Activated T-helper 1 cell treated with anti-CD3 and anti-CD28 coated beads, Interleukin-12 subunit alpha, Interleukin-12 subunit beta, Interleukin-2, Interleukin-4 antibody, amounts not matched to agents 30 ng/mL and 10 ng/mL and 1 ng/mL, durations not matched to agents 14 hours and 24 hours and 36 hours (primary cell): ENCODE measurements around the gene RNF186. TPM values are rescaled to one million over a fixed set of nuclear protein-coding genes. Genes with fewer than 3 reads are reported as not detected.
"Not testable (repeated sequence)": the region's sequence is repeated elsewhere in the genome, so short reads cannot be mapped to it uniquely, and the experiment has no call there.

Experiments
- DNase-seq: peaks from one replicate; pipeline ENCODE4 v3.0.0; 2021; ENCODE audit warnings: low spot score
- H3K27ac Mint-ChIP-seq: one replicate; pipeline ENCODE4 v1.8.0; 2021; ENCODE audit warnings: mild to moderate bottlenecking, mixed read lengths
- H3K27me3 Mint-ChIP-seq: one replicate; pipeline ENCODE4 v1.8.0; 2022; ENCODE audit warnings: mild to moderate bottlenecking, moderate library complexity, mixed read lengths; ENCODE audit not compliant: insufficient read depth
- H3K36me3 Mint-ChIP-seq: one replicate; pipeline ENCODE4 v1.8.0; 2021; ENCODE audit warnings: low read depth, mixed read lengths
- H3K4me1 Mint-ChIP-seq: one replicate; pipeline ENCODE4 v1.8.0; 2021; ENCODE audit warnings: low read depth, mixed read lengths
- H3K4me3 Mint-ChIP-seq: one replicate; pipeline ENCODE4 v1.8.0; 2021; ENCODE audit warnings: mild to moderate bottlenecking, moderate library complexity, mixed read lengths
- H3K9me3 Mint-ChIP-seq: one replicate; pipeline ENCODE4 v1.8.0; 2021; ENCODE audit warnings: mixed read lengths
- intact Hi-C: fragments of 100-400 bp; cut with micrococcal nuclease; formaldehyde crosslinking; loops from one replicate; pipeline ENCODE4 v1.15.1; 2024
- total RNA-seq: library from RNA; stranded (reverse); gene quantifications from 2 replicates; pipeline ENCODE4 v1.2.3, GENCODE V29; 2022

The RNF186 gene
- total RNA-seq, 1 donor from 2014 or later = not detected

DNA sequence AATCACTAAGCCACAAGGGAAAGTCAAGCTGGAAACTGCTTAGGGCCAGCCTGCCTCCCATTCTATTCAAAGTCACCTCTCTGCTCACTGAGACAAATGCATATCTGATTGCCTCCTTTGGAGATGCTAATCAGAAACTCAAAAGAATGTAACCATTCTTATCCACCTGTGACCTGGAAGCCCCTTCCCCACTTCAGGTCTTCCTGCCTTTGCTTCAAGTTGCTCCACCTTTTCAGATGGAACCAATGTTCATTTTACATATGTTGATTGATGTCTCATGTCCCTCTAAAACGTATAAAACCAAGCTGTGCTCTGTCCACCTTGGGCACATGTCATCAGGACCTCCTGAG lies 1.6 kb upstream of the RNF186 start:
- H3K27me3 Mint-ChIP-seq, H3K4me3 Mint-ChIP-seq, H3K9me3 Mint-ChIP-seq, DNase-seq, intact Hi-C loops, H3K27ac Mint-ChIP-seq, H3K36me3 Mint-ChIP-seq, H3K4me1 Mint-ChIP-seq: not testable (repeated sequence)

DNA sequence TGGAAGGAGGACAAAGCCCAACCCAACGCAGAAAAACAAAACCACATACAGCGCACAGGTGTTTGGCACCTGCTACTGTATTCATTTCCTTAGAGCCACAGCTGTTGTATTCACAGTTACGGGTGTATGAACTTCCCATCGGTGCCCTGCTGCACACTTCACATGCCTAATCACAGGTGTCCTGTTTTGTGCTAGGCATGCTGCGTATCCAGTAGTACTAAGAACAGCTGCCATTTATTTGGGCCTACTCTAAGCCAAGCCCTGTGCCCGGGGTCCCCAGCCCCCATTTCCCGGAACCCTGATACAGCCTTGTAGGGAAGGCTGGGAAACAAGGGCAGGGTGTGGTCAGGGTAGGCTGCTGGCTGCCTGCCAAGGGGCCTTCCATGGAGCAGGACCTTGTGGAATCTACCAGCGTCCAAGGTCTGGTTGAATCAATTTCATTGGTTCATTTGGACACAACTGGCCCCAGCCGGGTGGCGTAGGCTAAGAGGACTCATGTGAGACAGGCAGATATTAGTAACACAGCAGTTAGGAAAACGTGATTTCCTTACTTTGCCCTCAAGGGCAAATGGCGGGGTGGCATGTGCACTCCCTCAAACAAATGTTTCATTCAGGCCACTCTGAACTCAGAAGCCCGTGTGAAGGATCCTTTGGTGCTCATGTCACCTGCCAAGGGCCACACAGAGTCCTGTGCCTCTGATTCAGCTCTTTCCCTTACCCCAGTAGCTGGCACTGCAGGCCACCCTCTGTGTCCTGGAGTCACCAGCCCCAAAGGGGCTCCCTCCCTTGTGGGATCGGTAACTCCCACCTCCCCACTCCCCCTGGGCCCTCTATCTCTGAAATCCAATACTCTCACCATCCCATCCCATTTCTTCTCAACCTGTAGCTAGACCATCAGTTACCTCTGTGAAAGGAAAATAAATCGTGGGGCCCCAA lies 986 bp upstream of the RNF186 start:
- Mint-ChIP-seq H3K9me3 (no peaks in the 10 kb centered on the region), H3K4me1 (no peaks in the 10 kb centered on the region), H3K27ac (no peak overlapping the region), H3K36me3 (no peaks in the 10 kb centered on the region), H3K4me3 (no peak overlapping the region), H3K27me3 (peaks cover 2% of the 10 kb centered on the region)
- no peak for DNase-seq
- intact Hi-C loops = no loop called here

DNA sequence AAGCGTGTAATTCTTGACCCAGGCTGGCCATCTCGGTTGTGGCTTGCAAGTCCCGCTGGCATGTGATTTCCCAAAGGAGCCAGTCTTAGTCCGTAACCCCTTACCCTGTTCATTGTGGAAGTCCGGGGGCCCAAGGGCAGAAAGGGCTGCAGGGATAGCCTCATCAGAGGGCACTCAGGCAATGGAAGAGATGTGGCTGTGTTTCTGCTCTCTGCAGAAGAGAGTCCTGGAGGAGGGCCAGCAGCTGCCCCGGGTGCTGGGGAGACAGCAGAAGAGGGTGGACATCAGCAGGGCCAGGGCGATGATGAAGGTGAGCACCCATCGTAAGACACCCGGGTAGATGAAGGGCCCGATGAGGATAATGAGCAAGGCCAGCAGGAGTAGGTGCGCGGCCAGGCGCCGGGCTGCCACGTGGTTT lies 830 bp downstream of the RNF186 start:
- Mint-ChIP-seq H3K27ac (no peak overlapping the region), H3K36me3 (no peaks in the 10 kb centered on the region), H3K4me3 (no peak overlapping the region), H3K9me3 (no peaks in the 10 kb centered on the region), H3K27me3 (peaks cover 2% of the 10 kb centered on the region), H3K4me1 (no peaks in the 10 kb centered on the region)
- intact Hi-C loops = no loop called here
- no peak for DNase-seq

DNA sequence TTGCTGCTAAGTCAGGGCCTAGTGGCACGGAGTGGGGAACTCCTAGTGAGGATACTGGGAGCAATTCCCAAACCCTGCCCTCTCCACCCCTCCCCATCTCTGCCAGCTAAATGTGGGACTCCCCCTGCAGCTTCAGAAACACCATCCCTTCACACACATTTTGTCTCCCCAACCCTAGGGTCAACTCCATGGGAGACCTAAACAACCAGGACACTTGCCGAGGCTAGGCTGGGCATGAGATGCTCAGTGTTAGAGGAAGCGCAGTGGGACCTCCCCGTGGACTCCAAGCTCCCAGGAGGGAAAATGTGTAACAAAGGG lies 1.5 kb downstream of the RNF186 start:
- DNase-seq = no peak
- Mint-ChIP-seq H3K27me3 (peaks cover 2% of the 10 kb centered on the region), H3K36me3 (no peaks in the 10 kb centered on the region), H3K9me3 (no peaks in the 10 kb centered on the region), H3K4me3 (no peak overlapping the region), H3K27ac (no peak overlapping the region), H3K4me1 (no peaks in the 10 kb centered on the region)
- intact Hi-C loops = no loop called here

DNA sequence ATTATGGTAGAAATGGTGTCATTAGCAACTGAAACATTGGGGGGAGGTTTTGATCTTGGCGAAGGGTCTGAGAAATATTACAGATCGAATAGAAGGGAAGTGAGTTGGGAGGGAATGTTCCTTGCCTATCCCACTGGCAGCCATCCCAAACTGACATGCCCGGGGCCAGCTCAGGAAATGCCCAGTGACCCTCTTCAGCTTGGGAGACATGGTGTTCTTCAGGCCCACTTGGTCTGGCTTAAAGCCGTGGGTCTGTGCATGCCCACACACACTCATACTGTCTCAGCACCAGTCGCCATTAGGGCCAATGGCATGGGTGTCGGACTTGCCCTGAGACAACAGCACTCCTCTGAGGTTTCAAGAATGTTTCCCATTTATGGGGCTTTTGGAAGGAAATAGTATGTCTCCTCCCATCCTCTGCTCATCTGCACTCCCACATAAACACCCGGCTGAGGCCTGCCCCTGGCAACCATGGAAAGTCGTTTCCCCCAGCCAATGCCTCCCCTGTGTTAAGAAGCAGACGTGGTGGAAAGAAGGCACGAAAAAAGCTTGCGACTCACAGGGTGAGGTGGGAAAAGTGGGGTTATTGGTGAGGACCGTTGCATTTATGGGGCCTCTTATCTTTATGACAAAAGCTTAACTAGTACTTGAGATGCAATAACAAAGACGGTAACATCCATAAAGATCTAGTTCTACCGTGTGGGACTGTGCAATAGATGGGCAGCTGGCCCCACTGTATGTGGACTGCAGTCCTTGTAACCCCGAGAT lies 2.0 kb downstream of the RNF186 start:
- DNase-seq = no peak
- Mint-ChIP-seq H3K27me3 (peaks cover 2% of the 10 kb centered on the region), H3K4me3 (no peak overlapping the region), H3K9me3 (no peaks in the 10 kb centered on the region), H3K27ac (no peak overlapping the region), H3K36me3 (no peaks in the 10 kb centered on the region), H3K4me1 (no peaks in the 10 kb centered on the region)
- intact Hi-C loops = no loop called here

DNA sequence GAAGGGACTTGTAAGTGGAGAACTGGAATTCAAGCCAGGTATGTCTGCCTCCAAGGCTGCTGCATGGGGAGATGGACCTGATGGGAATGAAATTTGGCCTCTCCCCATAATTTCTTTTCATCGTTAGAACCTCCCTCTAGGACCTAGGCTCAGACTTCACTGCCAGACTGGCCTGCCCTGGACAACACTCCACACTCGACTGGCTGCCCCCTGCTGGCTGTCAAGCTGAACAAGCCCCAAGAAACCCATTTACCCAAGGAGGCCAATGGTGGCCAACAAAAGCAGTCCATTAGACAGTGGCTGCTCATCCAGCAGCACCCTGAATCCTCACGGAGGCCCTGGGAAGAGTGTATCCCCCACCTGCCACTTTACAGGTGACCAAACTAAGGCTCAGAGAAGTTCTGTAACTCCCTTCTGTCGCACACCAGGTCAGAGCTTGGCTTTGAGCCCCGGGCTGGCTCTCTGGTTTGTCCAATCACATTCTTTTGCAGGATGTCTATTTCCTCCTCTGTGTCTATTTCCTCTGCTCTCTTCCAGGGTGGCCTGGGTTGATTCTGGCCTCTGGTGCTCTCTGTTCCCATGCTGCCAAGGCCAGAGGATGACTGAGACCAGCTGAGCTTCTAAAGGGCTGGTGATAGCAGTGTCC lies 3.8 kb downstream of the RNF186 start:
- H3K9me3 Mint-ChIP-seq = no peaks in the 10 kb centered on the region
- H3K27ac Mint-ChIP-seq = no peak overlapping the region
- no peak overlapping the region for H3K4me3 Mint-ChIP-seq

DNA sequence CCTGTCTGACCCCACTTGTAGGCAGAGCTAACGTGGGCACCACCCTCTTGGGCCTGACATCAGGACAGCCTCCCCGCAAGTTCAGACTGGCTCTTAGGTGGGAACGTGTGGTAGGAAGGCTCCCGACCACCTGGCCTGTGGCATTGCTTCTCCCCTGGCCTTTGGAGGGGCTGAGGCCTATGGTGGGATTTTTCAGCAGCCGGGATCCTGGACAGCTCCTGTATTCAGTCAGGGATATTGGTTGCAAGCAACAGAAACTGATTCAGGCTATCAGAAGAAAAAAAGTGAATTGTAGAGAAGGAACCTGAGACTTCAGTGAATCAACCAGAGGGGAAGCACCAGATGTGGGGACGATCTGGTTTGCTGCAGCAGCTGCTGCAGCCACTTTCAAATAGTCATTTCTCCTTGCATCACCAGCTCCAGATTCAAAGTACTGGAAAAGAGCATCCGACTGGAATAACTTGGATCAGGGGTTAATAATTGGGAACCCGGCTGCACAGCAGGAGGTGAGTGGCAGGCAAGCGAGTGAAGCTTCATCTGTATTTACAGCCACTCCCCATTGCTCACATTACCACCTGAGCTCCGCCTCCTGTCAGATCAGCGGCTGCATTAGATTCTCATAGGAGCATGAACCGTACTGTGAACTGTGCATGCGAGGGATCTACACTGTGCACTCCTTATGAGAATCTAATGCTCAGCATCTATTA lies 5.9 kb downstream of the RNF186 start:
- Mint-ChIP-seq H3K27ac (no peak overlapping the region), H3K4me3 (no peak overlapping the region), H3K9me3 (no peaks in the 10 kb centered on the region), H3K4me1 (no peaks in the 10 kb centered on the region), H3K36me3 (no peaks in the 10 kb centered on the region), H3K27me3 (peaks cover 11% of the 10 kb centered on the region)
- intact Hi-C loops = no loop called here
- DNase-seq = no peak

More for the DNA sequence above, 3.8 kb downstream of the RNF186 start:
- H3K36me3 Mint-ChIP-seq = no peaks in the 10 kb centered on the region
- intact Hi-C loops = loop anchor here (1.0 kb wide), 3 partner anchors 49 to 150 kb away; no protein-coding TSS in a partner anchor
- peaks cover 2% of the 10 kb centered on the region for H3K27me3 Mint-ChIP-seq
- H3K4me1 Mint-ChIP-seq = no peaks in the 10 kb centered on the region
- DNase-seq = peak; percentile 13

DNA sequence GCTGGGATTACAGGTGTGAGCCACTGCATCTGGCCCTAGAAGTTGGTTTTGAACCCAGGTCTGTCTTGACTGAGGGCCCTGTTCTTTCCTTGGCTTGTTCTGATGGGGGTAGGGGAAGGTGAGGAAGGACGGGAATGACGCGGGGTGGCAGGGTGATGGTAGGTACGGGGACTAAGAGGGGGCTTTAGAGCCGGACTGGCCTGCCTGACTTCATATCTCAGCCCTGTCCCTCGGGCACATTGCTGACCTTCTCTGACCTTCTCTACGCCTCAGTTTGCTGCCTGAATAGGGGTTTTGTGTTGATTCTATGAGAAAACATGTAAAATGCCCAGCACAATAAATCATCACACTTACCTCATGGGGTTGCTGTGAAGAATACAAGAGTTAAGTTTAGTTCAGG lies 6.7 kb downstream of the RNF186 start:
- Mint-ChIP-seq H3K36me3 (no peaks in the 10 kb centered on the region), H3K4me3 (no peak overlapping the region), H3K9me3 (no peaks in the 10 kb centered on the region), H3K27ac (no peak overlapping the region), H3K27me3 (peaks cover 13% of the 10 kb centered on the region), H3K4me1 (no peaks in the 10 kb centered on the region)
- no peak for DNase-seq
- intact Hi-C loops = no loop called here

DNA sequence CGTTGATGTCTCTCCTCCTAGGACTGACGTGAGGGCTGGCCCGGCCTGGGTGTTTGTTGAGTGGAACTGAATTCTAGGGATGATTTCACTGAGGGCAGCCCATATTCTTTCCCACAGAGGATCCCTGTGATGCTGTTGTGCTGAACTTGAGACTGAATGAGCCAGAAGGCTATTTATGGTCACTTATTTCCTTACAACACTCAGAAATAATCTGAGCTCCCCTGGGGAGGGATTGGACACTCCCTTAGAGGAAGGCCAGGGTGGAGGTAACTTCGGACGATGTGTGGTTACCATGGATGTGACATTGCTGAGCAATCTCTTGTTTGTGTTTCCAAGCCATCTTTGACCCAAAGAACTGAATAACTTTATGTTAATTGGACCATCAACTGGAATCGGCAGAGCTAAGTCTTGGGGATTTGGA lies 10.2 kb downstream of the RNF186 start:
- H3K36me3 Mint-ChIP-seq = no peaks in the 10 kb centered on the region
- H3K4me1 Mint-ChIP-seq = peaks cover 15% of the 10 kb centered on the region
- intact Hi-C loops = no loop called here
- no peak overlapping the region for H3K27ac Mint-ChIP-seq
- peaks cover 20% of the 10 kb centered on the region for H3K27me3 Mint-ChIP-seq
- H3K4me3 Mint-ChIP-seq = no peak overlapping the region
- no peak for DNase-seq
- H3K9me3 Mint-ChIP-seq = no peaks in the 10 kb centered on the region

DNA sequence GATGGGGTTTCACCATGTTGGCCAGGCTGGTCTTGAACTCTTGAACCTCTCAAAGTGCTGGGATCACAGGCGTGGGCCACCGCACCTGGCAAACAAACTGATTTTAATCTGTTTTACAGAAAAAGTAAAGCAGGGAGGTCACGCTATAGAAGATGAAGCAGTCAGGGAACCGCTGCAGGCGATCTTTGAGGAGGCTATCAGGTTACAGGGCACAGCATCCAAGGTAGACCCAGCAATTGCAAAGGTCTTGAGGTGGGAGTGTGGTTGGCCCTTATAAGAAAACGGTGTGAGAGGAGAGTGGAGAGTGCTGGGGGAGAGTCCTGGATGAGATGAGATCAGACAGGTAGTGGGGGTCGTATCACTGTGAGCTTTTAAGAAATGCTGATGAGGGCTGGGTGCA lies 12.8 kb downstream of the RNF186 start:
- peaks cover 28% of the 10 kb centered on the region for H3K4me1 Mint-ChIP-seq
- H3K4me3 Mint-ChIP-seq = no peak overlapping the region
- intact Hi-C loops = no loop called here
- no peaks in the 10 kb centered on the region for H3K9me3 Mint-ChIP-seq
- H3K27me3 Mint-ChIP-seq = peaks cover 20% of the 10 kb centered on the region
- peak overlapping the region; percentile 63 for H3K27ac Mint-ChIP-seq
- H3K36me3 Mint-ChIP-seq = peaks cover 2% of the 10 kb centered on the region
- DNase-seq = no peak

DNA sequence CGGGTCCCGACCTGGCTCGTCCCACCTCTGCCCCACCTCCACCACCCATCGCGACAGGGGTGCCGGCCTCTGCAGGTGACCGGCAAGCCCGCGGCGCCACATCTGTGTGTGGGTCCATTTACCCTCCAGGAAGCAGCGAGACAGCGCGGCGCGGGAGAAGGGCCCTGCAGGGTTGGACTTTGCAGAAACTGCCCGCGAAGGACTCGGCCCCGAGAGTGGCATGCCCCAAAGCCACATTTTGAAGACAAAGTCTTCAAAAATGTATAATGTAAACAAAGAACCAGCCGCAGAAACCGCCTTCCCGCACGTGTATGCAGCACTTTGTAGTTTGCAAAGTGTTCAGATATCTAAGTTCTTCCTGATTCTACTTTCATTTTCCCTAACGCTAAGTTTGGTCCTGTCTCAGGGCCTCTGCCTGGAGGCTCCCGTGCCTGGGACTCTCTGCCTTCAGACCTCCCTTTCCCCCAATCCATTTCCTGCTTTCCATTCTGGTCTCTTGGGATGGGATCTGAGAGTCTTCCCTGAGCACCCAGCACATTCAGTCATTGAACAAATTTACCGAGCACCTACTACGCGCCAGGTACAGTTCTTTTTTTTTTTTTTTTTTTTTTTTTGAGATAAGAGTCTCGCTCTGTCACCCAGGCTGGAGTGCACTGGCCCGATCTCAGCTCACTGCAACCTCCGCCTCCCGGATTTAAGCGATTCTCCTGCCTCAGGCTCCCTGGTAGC lies 14.8 kb downstream of the RNF186 start:
- H3K27me3 Mint-ChIP-seq = peaks cover 15% of the 10 kb centered on the region
- intact Hi-C loops = loop anchor here (1.0 to 2.0 kb wide), 3 partner anchors 35 to 89 kb away; partner anchors contain the start of gene OTUD3
- H3K9me3 Mint-ChIP-seq = no peaks in the 10 kb centered on the region

More for the DNA sequence above, 14.8 kb downstream of the RNF186 start:
- Mint-ChIP-seq H3K36me3 (peaks cover 4% of the 10 kb centered on the region), H3K4me1 (peaks cover 28% of the 10 kb centered on the region), H3K27ac (peak overlapping the region; percentile 87), H3K4me3 (peak overlapping the region; percentile 86)
- DNase-seq = peak; percentile 34
